Embryonic facial prominence (tissue), 1 donor: Measurements from ENCODE around the gene FBRS.
"Not testable (repeated sequence)": the region's sequence is repeated elsewhere in the genome, so short reads cannot be mapped to it uniquely, and the experiment has no call there.

Experiments
- DNase-seq: peaks from one replicate; pipeline ENCODE4 v3.0.0-alpha.2; 2016; ENCODE audit errors: extremely low spot score

FBRS gene

GRCh38 chr16:30698139-30698815, 40.0 kb downstream of the FBRS start:
- DNase-seq: peak; percentile 90

DNA sequence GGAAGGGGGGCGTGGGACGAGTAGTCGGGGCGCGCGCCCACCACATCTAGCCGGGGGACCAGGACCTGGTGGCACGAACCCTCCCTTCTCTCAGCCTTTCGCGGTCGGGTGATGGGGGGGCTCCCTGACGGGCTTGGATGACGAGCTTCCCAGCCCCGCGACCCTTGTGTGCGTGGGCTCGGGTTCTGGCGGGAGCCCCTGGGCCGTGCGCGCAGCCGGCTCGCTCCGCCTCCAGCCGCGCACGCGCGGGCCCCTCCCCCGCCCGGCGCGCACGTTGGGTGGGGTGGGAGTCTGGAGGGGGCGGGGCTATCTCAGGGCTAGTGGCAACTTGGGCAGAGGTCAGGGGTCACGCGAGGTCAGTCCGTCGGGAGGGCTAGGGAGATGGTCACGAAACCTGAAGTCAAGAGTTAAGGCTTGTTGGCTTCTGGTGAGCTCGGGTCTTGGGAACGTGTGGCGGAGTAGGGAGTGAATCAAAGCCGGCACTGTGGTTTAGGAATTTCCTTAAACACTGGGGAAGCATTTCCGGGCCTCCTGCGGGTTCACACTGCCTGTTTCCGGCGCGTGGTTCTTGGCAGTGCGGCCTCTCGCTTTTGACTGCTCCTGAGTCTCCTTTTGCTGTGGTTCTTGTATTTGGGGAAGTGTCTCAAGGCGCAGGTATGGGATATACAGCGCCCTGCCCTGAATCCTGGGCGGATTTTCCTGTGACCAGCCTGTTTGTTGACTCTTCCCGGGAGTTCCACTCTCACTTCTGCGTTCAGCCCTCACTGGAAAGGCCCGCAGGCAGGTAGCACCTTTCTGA, 40.8 kb downstream of the FBRS start, which contains the start of gene SRCAP:
Gene SRCAP, plus strand, starts transcription at position 356 of the 799 bp plus-strand sequence. CDS start 1,654 bp downstream, outside the sequence.
- peak; percentile 52 for DNase-seq

- no peak for DNase-seq
These were observed 41.4 kb downstream of the FBRS start for GRCh38 chr16:30699615-30700099.

- no peak for DNase-seq
These were observed 42.3 kb downstream of the FBRS start for GRCh38 chr16:30700491-30700890.

DNA sequence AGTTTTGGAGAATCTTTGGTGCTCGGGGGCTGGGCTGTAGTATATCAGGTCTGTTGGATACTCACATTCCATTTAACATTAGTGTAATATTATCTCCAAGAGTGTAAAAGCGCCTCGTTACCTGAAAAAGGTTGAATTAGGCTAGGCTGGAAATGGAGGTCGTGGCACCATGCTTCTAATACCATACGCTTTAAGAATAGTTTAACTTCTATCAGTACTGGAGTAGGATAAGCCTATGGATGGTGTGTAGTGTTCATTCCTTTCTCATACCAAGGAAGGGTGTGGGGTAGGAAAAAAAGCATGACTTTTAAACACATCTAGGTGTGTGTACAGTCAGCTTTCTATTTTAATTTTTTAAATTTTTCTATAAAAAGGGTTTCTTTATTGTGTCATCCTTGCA, 42.7 kb downstream of the FBRS start:
- no peak for DNase-seq

DNA sequence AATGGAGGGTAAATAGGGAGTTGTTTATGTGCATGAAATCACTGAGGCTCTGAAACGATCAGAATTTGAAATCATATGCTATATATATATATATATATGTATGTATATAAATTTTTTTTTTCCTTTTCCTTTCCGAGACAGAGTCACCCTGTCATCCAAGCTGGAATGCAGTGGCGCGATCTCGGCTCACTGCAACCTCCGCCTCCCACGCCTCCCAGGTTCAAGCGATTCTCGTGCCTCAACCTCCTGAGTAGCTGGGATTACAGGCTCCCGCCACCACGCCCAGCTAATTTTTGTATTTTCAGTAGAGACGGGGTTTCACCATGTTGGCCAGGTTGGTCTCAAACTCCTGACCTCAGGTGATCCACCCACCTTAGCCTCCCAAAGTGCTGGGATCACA, 44.8 kb downstream of the FBRS start:
- not testable (repeated sequence) for DNase-seq

DNA sequence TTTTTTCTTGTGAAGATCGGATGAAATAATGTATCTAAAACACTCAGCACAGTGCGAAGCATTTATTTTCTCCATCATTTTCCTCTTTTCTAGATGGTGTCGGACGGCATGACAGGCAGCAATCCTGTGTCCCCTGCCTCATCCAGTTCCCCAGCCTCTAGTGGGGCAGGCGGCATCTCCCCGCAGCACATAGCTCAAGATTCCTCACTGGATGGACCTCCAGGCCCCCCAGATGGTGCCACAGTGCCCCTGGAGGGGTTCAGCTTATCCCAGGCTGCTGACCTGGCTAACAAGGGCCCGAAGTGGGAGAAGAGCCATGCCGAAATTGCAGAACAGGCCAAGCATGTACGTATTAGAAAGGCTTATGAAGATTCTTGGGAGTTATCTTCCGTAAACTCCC, 45.7 kb downstream of the FBRS start:
- DNase-seq: no peak

- DNase-seq: no peak
These were observed 47.8 kb downstream of the FBRS start for GRCh38 chr16:30706046-30706445.

DNA sequence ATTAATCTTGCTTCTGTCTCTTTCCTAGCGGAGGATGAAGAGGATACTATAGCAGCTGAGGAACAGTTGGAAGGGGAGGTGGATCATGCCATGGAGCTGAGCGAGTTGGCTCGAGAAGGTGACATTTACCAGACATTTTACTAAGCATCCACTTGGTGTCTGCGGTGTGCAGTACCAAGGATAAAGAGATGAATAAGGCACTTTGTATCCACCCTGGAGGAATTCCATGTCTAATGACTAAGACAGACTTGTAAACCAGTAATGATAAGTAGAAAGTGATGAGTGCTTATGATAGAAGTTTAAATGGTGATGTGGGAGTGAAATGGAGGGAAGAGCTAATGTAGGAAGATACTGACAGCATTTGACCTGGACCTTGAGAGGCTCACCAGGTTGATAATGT, 52.7 kb downstream of the FBRS start:
- no peak for DNase-seq

DNA sequence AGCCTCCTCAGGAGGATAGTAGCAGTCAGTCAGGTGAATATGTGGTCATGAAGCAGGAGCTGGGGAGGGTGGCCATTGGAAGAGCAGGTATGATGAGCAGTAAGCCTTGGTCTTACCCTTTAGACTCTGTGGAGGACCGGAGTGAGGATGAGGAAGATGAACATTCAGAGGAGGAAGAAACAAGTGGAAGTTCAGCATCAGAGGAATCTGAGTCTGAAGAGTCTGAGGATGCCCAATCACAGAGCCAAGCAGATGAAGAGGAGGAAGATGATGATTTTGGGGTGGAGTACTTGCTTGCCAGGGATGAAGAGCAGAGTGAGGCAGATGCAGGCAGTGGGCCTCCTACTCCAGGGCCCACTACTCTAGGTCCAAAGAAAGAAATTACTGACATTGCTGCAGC, 53.5 kb downstream of the FBRS start:
- DNase-seq: no peak

GRCh38 chr16:30715750-30716445, 57.7 kb downstream of the FBRS start:
- no peak for DNase-seq

- DNase-seq: no peak
These were observed 61.9 kb downstream of the FBRS start for GRCh38 chr16:30720086-30720485.
